Stimulated activated CD4-positive, alpha-beta T cell treated with anti-CD3 and anti-CD28 coated beads, Interleukin-2, amount 100 ng/mL, for 4 hours (primary cell): Measurements from ENCODE around the gene PLAC9.

Source experiments
- DNase-seq: peaks from one replicate; pipeline ENCODE4 v3.0.0-alpha.2; 2020; ENCODE audit warnings: low read depth

The PLAC9 gene

GRCh38 chr10:80160361-80161320 is 28.1 kb downstream of the PLAC9 start:
- DNase-seq: no peak

GRCh38 chr10:80161321-80162083 is 29.0 kb downstream of the PLAC9 start:
- DNase-seq: no peak

GRCh38 chr10:80163741-80164341 is 31.3 kb downstream of the PLAC9 start:
- DNase-seq: no peak

GRCh38 chr10:80164596-80164995 is 32.1 kb downstream of the PLAC9 start:
- no peak for DNase-seq

- DNase-seq: no peak
Measured at GRCh38 chr10:80165173-80165572, 32.6 kb downstream of the PLAC9 start.

GRCh38 chr10:80166581-80167470 is 34.3 kb downstream of the PLAC9 start:
- no peak for DNase-seq

- no peak for DNase-seq
Measured at GRCh38 chr10:80167471-80168161, 35.1 kb downstream of the PLAC9 start.

GRCh38 chr10:80168162-80168511 is 35.6 kb downstream of the PLAC9 start:
- no peak for DNase-seq

GRCh38 chr10:80168679-80169380 is 36.3 kb downstream of the PLAC9 start:
- no peak for DNase-seq

GRCh38 chr10:80170026-80170425 is 37.5 kb downstream of the PLAC9 start:
- no peak for DNase-seq

- no peak for DNase-seq
Measured at GRCh38 chr10:80170641-80171040, 38.1 kb downstream of the PLAC9 start.

GRCh38 chr10:80171248-80171660 is 38.7 kb downstream of the PLAC9 start:
- DNase-seq: no peak

GRCh38 chr10:80172896-80173295 is 40.4 kb downstream of the PLAC9 start:
- no peak for DNase-seq

GRCh38 chr10:80173466-80173865 is 40.9 kb downstream of the PLAC9 start:
- DNase-seq: no peak

- no peak for DNase-seq
Measured at GRCh38 chr10:80174641-80175395, 42.3 kb downstream of the PLAC9 start.

- DNase-seq: no peak
Measured at GRCh38 chr10:80176526-80176925, 44.0 kb downstream of the PLAC9 start.

- no peak for DNase-seq
Measured at GRCh38 chr10:80177781-80178636, 45.5 kb downstream of the PLAC9 start.

GRCh38 chr10:80182986-80183385 is 50.5 kb downstream of the PLAC9 start:
- DNase-seq: no peak

- no peak for DNase-seq
Measured at GRCh38 chr10:80183436-80183835, 50.9 kb downstream of the PLAC9 start.
